Mesothelial cell of epicardium (in vitro differentiated cells): ENCODE results near the gene CFAP52. TPM values are rescaled to one million over a fixed set of nuclear protein-coding genes. Genes with fewer than 3 reads are reported as not detected.
"Not testable (repeated sequence)": the region's sequence is repeated elsewhere in the genome, so short reads cannot be mapped to it uniquely, and the experiment has no call there.

Experiments
- DNase-seq, 2 experiments: peaks; one replicate each; pipeline ENCODE4 v3.0.0; 2021; ENCODE audit warnings: low spot score in 2 of 2; ENCODE audit not compliant: unreplicated experiment in 2 of 2
- H3K27ac Mint-ChIP-seq: 2 replicates; pipeline ENCODE4 v1.8.0; 2021; ENCODE audit warnings: mixed read lengths
- H3K27me3 Mint-ChIP-seq: 2 replicates; pipeline ENCODE4 v1.8.0; 2021; ENCODE audit warnings: low read depth, mixed read lengths
- H3K36me3 Mint-ChIP-seq: 2 replicates; pipeline ENCODE4 v1.8.0; 2021; ENCODE audit warnings: mixed read lengths
- H3K4me1 Mint-ChIP-seq: 2 replicates; pipeline ENCODE4 v1.8.0; 2021; ENCODE audit warnings: mixed read lengths
- H3K4me3 Mint-ChIP-seq: 2 replicates; pipeline ENCODE4 v1.8.0; 2021; ENCODE audit warnings: mild to moderate bottlenecking, moderate library complexity, mixed read lengths
- H3K9me3 Mint-ChIP-seq: 2 replicates; pipeline ENCODE4 v1.8.0; 2021; ENCODE audit warnings: mixed read lengths
- CTCF ChIP-seq: fragments of 200-600 bp; sonication (generic); IDR thresholded peaks from one replicate; pipeline ENCODE4 v1.5.0; 2021; ENCODE audit warnings: antibody characterized with exemption; ENCODE audit not compliant: unreplicated experiment
- total RNA-seq: library from RNA; stranded (reverse); gene quantifications from 3 replicates; pipeline ENCODE4 v1.2.1, GENCODE V29; 2021

CFAP52 gene
- total RNA-seq, 1 donor from 2014 or later, result not detected

GRCh38 chr17:9606453-9606852, 30.0 kb downstream of the CFAP52 start:
- Mint-ChIP-seq H3K9me3 (peaks cover 6% of the 10 kb centered on the region), H3K27ac (no peak overlapping the region), H3K36me3 (no peaks in the 10 kb centered on the region), H3K4me1 (no peaks in the 10 kb centered on the region), H3K4me3 (no peak overlapping the region), H3K27me3 (peaks cover 36% of the 10 kb centered on the region)
- DNase-seq, result no peak
- TF ChIP-seq CTCF, result no peak

GRCh38 chr17:9607058-9607457, 30.6 kb downstream of the CFAP52 start:
- not testable (repeated sequence) for DNase-seq, H3K27ac Mint-ChIP-seq, H3K4me1 Mint-ChIP-seq, H3K9me3 Mint-ChIP-seq, H3K36me3 Mint-ChIP-seq, H3K4me3 Mint-ChIP-seq
- H3K27me3 Mint-ChIP-seq, result peaks cover 36% of the 10 kb centered on the region

GRCh38 chr17:9611557-9611956, 35.1 kb downstream of the CFAP52 start:
- no peak overlapping the region for H3K27ac Mint-ChIP-seq
- DNase-seq, result no peak
- no peak for TF ChIP-seq CTCF
- peaks cover 18% of the 10 kb centered on the region for H3K27me3 Mint-ChIP-seq
- H3K9me3 Mint-ChIP-seq, result peaks cover 6% of the 10 kb centered on the region
- H3K36me3 Mint-ChIP-seq, result no peaks in the 10 kb centered on the region
- no peaks in the 10 kb centered on the region for H3K4me1 Mint-ChIP-seq
- no peak overlapping the region for H3K4me3 Mint-ChIP-seq

GRCh38 chr17:9612006-9612405, 35.6 kb downstream of the CFAP52 start:
- peaks cover 18% of the 10 kb centered on the region for H3K27me3 Mint-ChIP-seq
- DNase-seq, result no peak
- no peaks in the 10 kb centered on the region for H3K4me1 Mint-ChIP-seq
- peaks cover 6% of the 10 kb centered on the region for H3K9me3 Mint-ChIP-seq
- no peak overlapping the region for H3K4me3 Mint-ChIP-seq
- H3K27ac Mint-ChIP-seq, result no peak overlapping the region
- no peak for TF ChIP-seq CTCF
- H3K36me3 Mint-ChIP-seq, result no peaks in the 10 kb centered on the region

GRCh38 chr17:9615486-9615885, 39.0 kb downstream of the CFAP52 start:
- Mint-ChIP-seq H3K4me3 (no peak overlapping the region), H3K36me3 (no peaks in the 10 kb centered on the region), H3K27ac (no peak overlapping the region), H3K27me3 (peaks cover 6% of the 10 kb centered on the region), H3K4me1 (no peaks in the 10 kb centered on the region), H3K9me3 (no peaks in the 10 kb centered on the region)
- no peak for TF ChIP-seq CTCF
- no peak for DNase-seq

GRCh38 chr17:9622961-9623360, 46.5 kb downstream of the CFAP52 start:
- TF ChIP-seq CTCF, result no peak
- no peak overlapping the region for H3K4me3 Mint-ChIP-seq
- no peak overlapping the region for H3K27ac Mint-ChIP-seq
- no peaks in the 10 kb centered on the region for H3K4me1 Mint-ChIP-seq
- H3K27me3 Mint-ChIP-seq, result peaks cover 4% of the 10 kb centered on the region
- DNase-seq, result no peak
- peaks cover 29% of the 10 kb centered on the region for H3K9me3 Mint-ChIP-seq
- H3K36me3 Mint-ChIP-seq, result peaks cover 1% of the 10 kb centered on the region
